ENCODE measurements around the gene CCP110.
A peak's percentile ranks its signal among the peaks of the same experiment; 100 is the strongest.

CCP110 gene

DNA sequence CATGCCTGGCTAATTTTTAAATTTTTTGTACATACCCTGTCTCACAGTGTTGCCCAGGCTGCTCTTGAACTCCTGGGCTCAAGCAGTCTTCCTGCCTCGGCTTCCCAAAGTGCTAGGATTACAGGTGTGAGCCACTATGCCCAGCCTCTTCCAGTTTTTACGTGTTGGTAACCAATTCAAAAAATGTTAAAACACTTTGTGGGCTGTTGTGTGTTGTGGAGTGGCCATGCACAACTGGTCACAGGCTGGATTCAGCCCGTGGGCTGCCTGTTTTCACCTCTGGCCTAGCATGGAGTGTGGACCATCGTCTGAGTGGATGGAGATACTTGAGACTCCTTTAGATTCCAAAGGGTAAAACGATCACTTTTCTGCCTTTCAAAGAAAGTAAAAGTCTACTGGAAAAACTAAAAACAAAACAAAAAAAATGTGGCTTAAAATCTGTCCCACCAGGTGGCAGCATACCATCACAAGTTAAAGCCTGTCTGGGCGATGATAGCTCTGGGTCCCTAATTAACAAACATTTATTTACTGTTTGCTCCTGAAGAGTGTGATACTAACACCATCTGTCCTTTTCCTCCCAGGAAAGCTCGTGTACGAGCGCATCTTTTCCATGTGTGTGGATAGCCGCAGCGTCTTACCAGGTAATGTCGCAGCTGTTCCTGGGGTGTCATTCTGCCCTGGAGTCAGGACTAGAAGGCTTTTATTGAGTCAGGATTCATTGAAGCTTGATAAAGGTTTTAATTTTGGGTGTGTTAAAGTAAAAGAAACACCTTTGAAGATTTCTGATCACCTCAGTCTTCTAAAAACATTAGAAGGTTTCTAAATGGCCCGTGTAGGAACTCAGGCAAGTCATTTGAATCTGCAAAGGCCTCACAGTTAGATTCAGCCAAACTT, 77.6 kb downstream of the CCP110 start:
- DNase-seq, result peak; percentile 24 to 34 (median 26)
